COLO668 (cell line): ENCODE results near the gene DENND6A.
"Not testable (repeated sequence)": the region's sequence is repeated elsewhere in the genome, so short reads cannot be mapped to it uniquely, and the experiment has no call there.

Experiments
- DNase-seq: peaks from one replicate; lab custom pipeline; 2025; ENCODE audit not compliant: unreplicated experiment; lab: John Stamatoyannopoulos, UW

The DENND6A gene

GRCh38 chr3:57646723-57647122 is 46.2 kb downstream of the DENND6A start:
- no peak for DNase-seq

- DNase-seq = no peak
These were observed 48.1 kb downstream of the DENND6A start for GRCh38 chr3:57644740-57645139.

DNA sequence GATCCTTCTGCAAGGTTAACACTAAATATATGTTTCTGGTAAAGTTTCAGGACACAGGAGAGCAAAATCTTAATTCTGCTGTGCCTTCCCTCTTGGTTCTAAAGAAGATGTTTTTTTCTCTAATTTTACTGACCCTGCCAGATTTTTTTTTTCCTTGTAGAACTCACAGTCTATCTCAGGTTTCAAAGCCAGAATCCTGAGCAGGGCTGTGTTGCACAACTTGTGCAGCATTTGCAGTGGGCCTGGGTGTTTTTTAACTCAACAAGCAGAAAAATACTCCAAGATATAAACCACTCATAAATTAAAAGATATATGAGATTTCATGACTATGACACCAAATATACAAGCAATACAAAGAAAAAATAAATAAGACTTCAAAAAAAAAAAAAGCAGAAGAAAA is 55.5 kb downstream of the DENND6A start:
- DNase-seq = no peak

DNA sequence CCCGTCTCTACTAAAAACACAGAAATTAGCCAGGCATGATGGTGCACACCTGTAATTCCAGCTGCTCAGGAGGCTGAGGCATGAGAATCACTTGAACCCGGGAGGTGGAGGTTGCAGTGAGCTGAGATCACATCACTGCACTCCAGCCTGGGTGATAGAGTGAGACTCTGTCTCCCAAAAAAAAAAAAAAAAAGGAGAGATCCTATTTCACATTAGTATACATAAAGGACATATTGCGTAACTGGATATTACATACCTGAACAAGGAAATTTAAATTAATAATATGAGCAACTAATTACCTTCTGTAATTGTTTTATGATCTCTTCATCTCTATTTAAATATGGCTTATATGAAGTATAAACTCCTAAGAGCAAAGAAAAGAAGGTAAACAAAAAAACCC is 58.6 kb downstream of the DENND6A start:
- not testable (repeated sequence) for DNase-seq

- DNase-seq = no peak
These were observed 64.9 kb downstream of the DENND6A start for GRCh38 chr3:57627976-57628375.

- DNase-seq = no peak
These were observed 68.1 kb downstream of the DENND6A start for GRCh38 chr3:57624801-57625200.

GRCh38 chr3:57622362-57622761 is 70.5 kb downstream of the DENND6A start:
- DNase-seq = no peak

DNA sequence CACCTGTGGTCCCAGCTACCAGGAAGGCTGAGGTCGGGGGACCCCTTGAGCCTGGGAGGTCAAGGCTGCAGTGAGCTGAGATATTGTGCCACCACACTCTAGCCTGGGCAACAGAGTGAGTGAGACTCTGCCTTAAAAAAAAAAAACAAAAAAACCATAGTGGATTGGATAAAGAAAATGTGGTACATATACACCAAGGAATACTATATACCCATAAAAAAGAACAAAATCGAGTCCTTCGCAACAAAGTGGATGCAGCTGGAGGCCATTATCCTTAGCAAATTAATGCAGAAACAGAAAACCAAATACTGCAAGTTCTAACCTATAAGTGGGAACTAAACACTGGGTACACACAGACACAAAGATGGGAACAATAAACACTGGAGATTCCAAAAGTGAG is 75.1 kb downstream of the DENND6A start:
- DNase-seq = no peak

GRCh38 chr3:57616233-57616632 is 76.6 kb downstream of the DENND6A start:
- DNase-seq = no peak

DNA sequence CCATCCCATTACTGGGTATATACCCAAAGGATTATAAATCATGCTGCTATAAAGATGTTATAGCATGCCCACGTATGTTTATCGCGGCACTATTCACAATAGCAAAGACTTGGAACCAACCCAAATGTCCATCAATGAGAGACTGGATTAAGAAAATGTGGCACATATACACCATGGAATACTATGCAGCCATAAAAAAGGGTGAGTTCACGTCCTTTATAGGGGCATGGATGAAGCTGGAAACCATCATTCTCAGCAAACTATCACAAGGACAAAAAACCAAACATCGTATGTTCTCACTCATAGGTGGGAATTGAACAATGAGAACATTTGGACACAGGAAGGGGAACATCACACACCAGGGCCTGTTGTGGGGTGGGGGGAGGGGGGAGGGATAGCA is 81.0 kb downstream of the DENND6A start:
- not testable (repeated sequence) for DNase-seq

- DNase-seq = no peak
These were observed 87.2 kb downstream of the DENND6A start for GRCh38 chr3:57605683-57606082.

- DNase-seq = no peak
These were observed 87.9 kb downstream of the DENND6A start for GRCh38 chr3:57604971-57605370.

DNA sequence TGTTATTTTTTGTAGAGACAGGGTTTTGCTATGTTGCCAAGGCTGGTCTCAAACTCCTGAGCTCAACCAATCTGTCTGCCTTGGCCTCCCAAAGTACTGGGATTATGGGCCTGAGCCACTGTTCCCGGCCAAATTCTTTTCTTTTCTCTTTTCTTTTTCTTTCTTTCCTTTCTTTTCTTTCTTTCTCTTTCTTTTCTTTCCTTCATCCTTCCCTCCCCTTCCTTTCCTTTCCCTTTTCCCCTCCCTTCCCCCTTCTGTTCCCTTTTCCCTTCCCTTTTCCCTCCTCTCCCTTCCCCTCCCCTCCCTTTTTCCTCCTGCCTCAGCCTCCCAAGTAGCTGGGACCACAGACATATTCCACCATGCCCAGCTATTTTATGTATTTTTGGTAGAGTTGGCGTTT is 92.7 kb downstream of the DENND6A start:
- DNase-seq = no peak

GRCh38 chr3:57598765-57599360 is 94.0 kb downstream of the DENND6A start:
- DNase-seq = no peak

DNA sequence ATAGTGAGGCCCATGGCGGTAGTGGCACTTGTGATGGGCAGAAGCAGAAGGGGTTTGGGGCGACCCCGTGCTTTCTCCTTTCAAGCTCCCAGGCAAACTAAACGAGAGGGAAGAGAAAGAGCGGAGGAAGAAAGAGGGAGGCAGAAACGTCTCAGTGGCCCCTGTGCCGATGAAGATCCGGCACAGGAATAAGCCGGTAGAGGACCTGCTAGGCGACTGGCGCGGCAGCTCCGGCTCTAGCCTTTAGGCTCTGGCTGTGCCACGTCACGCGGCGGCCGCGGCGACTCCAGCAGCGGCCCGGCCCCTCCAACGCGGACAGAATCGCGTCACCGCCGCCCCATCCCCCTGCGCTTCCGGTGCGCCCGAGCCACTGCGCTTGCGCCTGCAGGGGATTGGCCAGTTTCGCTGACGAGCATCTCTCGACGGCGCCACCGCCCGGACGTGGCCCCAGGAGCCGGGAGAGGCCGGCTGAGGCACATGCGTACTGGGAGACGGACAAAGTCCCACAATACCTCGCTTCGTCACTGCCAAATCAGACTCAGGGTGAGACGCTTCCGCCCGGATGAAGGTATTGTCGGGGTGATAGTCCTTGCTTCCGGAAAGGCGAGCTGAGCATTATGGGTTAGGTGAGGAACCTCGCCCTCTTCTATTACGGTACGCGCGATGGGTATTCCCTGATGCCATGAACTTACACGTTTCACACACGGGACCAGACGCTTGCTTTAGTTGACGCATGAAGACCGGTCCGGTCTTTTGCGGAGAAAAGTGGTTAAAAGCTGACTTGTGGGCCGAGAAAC is 95.6 kb downstream of the DENND6A start, which contains the start of gene ARF4:
Gene ARF4, minus strand, starts transcription at position 218 of the 797 bp plus-strand sequence. Its CDS starts 204 bp downstream, at position 14.
- DNase-seq = peak; percentile 97

DNA sequence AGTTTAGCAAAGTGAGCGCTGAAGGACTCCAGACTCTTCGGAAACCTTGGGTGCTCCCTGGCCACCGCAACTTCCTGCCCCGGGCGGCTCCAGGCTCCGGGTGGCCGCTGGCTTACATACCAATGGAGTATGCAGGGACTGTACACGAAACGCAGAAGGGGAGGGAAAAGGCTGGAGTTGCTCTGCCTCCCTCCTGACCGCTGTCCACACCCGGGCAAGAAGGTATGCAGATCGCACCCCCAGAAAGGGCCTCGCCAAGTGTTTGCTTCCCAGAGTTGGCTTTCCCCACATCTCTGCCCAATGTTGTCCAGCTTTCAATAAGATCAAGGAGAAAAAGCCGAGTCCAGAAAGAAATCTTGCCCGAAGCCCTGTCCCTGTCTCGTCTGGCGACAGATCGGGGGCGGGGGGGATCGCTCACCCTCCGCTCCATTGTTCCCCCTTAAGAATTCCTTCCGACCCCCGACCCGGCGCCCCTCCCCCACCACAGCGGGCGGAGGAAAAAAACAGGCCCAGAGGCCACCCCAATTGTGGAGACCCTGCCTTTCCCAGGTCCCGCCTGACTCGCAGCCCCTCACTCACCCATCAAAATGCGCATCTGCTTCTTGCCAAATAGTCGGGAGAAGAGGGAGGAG is 96.3 kb downstream of the DENND6A start:
- peak; percentile 51 for DNase-seq

- DNase-seq = no peak
These were observed 98.3 kb downstream of the DENND6A start for GRCh38 chr3:57594576-57594975.

DNA sequence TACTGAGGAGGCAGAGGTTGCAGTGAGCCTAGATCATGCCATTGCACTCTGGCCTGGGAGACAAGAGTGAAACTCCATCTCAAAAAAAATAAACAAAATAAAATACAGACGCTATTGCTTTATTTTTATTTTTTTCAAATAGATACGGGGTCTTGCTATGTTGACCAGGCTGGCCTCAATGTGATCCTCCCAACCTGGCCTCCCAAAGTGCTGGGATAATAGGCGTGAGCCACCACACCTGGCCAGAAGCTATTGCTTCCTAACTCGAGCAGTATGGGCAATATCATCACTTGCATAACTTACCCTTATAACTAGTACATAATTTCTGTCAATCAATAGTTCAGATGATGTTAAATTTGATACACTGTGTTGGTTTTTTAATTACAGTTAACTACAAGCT is 98.7 kb downstream of the DENND6A start:
- DNase-seq = no peak

DNA sequence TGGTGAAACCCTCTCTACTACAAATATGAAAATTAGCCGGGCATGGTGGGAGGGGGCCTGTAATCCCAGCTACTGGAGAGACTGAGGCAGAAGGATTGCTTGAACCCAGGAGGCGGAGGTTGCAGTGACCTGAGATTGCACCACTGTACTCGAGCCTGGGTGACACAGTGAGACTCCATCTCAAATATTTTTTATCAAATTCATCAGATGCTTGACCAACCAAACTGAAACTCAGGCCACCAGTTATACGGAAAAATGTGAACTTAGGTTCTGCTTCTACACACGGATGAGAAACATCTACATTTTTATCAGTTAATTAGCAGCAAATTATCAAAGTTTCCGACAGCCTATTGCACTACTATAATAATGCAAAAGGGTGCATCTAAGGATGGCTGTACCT is 100.6 kb downstream of the DENND6A start:
- no peak for DNase-seq

DNA sequence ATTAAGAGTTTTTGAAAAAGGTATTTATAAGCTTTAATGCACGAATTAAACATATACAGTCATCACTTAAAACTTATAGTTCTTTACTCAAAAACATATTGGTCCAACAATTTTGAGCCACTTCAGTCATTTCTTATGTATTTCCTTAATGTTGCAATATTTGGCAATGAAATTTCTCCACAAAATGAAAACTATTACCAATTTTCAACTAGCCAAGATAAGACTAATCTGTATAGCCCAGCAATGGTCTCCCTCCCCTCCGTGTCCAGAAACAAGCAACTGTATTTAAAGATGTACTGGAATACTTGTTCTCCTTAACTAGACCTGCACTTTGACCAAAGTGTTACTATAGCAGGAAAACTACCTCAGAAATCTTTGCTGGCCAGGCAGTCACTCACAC is 105.0 kb downstream of the DENND6A start:
- no peak for DNase-seq

DNA sequence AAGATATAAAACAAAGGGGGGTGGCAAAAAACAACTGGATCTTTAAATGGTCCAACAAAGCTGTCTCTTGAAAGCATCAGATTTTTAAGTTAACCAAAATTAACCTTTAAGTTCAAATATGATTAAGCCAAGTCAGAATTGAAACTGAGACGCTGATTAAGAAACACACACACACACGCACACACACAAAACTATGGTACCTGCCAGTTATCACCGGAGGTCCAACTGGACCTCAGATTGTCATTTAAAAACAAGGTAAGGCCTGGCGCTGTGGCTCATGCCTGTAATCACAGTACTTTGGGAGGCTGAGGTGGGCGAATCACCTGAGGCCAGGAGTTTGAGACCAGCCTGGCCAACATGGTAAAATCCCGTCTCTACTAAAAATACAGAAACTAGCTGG is 106.1 kb downstream of the DENND6A start:
- no peak for DNase-seq

- DNase-seq = no peak
These were observed 109.3 kb downstream of the DENND6A start for GRCh38 chr3:57583544-57583943.
